ENCODE measurements around the gene LGALS14.
"Not testable (repeated sequence)": the region's sequence is repeated elsewhere in the genome, so short reads cannot be mapped to it uniquely, and the experiment has no call there.

LGALS14 gene, protein sequence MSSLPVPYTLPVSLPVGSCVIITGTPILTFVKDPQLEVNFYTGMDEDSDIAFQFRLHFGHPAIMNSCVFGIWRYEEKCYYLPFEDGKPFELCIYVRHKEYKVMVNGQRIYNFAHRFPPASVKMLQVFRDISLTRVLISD

DNA sequence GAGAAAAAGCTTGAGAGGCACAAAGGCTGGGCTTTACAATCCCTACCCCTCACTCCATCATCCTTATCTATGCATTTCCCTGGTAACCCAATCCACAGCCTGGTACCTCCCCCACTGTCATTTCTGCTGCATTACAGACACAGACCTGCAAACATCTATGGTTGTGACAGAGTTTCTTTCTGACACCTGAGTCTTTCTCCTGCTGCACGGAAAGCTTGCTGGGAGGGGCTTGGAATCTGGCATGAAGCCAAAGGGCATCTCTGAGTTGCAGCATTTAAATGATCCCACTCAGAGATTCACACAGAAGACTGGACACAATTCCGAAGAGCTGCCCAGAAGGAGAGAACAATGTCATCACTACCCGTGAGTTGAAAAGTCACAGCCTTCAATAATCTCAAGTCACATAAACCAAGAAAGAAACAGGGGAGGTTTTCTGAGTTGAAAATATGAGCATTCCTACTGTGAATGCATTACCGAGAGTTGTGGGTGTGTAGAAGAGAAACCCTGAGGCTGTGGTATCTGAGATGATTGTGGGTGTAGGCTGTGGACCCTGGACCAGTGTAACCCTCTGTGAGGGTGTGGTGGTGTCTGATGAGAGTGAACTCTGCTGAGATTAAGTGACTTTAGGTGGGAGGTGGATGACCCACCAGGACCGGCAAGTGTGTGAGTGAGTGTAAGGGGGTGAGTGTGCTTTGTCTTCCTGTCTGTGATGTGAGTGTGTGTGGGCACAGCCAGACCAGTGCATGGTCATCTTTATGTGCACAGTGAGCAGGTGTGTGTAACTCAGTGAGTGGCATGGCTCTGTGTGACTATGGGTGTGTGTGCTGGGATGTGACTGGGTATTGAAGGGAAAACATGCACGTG, at the start of gene LGALS14:
Gene LGALS14 (plus strand): TSS at position 301 of the 864 bp plus-strand sequence. CDS start 48 bp downstream, at position 349.
- no peak for DNase-seq (ENCODE audit: low read depth)
- TF ChIP-seq, protein P1, sequence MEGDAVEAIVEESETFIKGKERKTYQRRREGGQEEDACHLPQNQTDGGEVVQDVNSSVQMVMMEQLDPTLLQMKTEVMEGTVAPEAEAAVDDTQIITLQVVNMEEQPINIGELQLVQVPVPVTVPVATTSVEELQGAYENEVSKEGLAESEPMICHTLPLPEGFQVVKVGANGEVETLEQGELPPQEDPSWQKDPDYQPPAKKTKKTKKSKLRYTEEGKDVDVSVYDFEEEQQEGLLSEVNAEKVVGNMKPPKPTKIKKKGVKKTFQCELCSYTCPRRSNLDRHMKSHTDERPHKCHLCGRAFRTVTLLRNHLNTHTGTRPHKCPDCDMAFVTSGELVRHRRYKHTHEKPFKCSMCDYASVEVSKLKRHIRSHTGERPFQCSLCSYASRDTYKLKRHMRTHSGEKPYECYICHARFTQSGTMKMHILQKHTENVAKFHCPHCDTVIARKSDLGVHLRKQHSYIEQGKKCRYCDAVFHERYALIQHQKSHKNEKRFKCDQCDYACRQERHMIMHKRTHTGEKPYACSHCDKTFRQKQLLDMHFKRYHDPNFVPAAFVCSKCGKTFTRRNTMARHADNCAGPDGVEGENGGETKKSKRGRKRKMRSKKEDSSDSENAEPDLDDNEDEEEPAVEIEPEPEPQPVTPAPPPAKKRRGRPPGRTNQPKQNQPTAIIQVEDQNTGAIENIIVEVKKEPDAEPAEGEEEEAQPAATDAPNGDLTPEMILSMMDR (IDR thresholded peaks at IDR 0.05; ENCODE audit: insufficient read depth, low read depth, low read length, missing control alignments) = no peak

DNA sequence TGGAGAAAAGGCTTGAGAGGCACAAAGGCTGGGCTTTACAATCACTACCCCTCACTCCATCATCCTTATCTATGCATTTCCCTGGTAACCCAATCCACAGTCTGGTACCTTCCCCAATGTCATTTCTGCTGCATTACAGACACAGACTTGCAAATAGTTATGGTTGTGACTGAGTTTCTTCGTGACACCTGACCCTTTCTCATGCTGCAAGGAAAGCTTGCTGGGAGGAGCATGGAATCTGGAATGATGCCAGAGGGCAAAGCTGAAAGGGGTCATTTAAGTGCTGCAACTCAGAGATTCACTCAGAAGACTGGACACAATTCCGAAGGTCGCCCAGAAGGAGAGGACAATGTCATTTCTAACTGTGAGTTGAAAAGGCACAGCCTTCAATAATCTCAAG, 48.7 kb upstream of the LGALS14 start, which contains the start of gene LGALS16:
Gene LGALS16 (plus strand): TSS at position 301 of the 400 bp plus-strand sequence. CDS start 49 bp downstream, at position 350.
- H3K4me3 ChIP-seq (ENCODE audit: low read length) = no peak within 1 kb of the TSS
- DNase-seq (ENCODE audit: low read depth) = no peak
- TF ChIP-seq, protein P1 (IDR thresholded peaks at IDR 0.05; ENCODE audit: insufficient read depth, low read depth, low read length, missing control alignments) = no peak

More for the DNA sequence above, at the start of gene LGALS14:
- H3K4me3 ChIP-seq (ENCODE audit: low read length) = no peak within 1 kb of the TSS

DNA sequence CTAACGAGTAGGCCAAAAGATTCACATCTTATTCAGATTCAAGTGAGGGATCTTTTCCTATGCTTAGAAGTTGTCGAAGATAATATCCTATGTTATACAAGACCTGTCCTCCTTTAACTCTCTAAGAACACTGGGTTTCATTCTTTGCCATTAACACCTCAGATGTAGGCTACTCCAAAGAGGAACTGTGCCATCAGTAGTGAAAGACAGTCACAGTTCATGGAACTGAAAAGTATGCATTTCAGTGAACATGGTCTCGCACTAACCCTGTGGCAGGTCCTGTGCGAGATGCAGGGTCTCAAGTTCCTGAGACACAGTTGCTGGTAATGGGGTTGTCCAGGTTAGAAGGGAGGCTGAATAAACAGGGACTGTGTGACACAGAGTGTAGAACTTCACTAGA, 44.5 kb upstream of the LGALS14 start:
- TF ChIP-seq, protein P1 (IDR thresholded peaks at IDR 0.05; ENCODE audit: insufficient read depth, low read depth, low read length, missing control alignments) = no peak
- H3K4me3 ChIP-seq (ENCODE audit: low read length) = no peak overlapping the region
- DNase-seq (ENCODE audit: low read depth) = no peak

DNA sequence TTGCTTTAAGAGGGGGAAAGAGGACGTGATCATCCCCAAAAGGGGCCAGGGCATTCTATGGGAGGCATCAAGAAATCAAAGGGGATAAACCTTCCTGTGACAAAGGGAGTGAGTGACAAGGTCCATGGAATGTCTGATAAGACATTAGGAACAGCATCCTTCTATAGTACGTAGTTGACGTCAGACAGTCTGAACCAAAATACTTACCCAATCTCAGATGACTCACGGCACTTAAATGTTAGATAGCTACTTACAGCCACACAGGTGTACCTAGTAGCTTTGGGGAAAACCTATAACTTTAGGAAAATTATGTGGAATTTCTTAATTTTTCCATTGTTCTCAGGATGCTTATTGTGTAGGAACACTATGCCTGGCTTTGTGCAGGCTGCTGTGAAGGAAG, 43.6 kb upstream of the LGALS14 start:
- no peak for DNase-seq (ENCODE audit: low read depth)
- TF ChIP-seq, protein P1 (IDR thresholded peaks at IDR 0.05; ENCODE audit: insufficient read depth, low read depth, low read length, missing control alignments) = no peak
- H3K4me3 ChIP-seq (ENCODE audit: low read length) = no peak overlapping the region

DNA sequence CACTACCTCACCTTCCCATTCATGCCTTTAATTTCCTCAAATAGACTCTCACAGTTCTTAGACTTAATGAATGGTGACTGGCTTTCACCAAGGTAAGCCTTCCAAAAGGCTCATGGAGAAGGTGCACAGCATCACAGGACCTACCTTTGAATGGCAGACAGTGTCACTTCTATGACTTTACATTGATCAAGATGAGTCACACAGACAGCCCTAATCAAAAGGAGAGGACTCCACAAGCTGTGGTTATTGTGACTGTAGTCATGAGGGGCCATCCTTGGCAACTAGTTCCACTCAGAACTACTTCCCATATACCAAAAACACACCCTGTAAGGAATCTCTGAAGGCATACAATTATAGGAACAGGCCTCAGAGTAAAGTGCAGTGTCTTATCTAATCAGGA, 42.7 kb upstream of the LGALS14 start:
- TF ChIP-seq, protein P1 (IDR thresholded peaks at IDR 0.05; ENCODE audit: insufficient read depth, low read depth, low read length, missing control alignments) = no peak
- H3K4me3 ChIP-seq (ENCODE audit: low read length) = no peak overlapping the region
- DNase-seq (ENCODE audit: low read depth) = no peak

DNA sequence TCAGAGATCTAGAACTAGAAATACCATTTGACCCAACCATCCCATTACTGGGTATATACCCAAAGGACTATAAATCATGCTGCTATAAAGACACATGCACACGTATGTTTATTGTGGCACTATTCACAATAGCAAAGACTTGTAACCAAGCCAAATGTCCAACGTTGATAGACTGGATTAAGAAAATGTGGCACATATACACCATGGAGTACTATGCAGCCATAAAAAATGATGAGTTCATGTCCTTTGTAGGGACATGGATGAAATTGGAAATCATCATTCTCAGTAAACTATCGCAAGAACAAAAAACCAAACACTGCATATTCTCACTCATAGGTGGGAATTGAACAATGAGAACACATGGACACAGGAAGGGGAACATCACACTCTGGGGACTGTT, 34.4 kb upstream of the LGALS14 start:
- DNase-seq (ENCODE audit: low read depth); H3K4me3 ChIP-seq (ENCODE audit: low read length): not testable (repeated sequence)

DNA sequence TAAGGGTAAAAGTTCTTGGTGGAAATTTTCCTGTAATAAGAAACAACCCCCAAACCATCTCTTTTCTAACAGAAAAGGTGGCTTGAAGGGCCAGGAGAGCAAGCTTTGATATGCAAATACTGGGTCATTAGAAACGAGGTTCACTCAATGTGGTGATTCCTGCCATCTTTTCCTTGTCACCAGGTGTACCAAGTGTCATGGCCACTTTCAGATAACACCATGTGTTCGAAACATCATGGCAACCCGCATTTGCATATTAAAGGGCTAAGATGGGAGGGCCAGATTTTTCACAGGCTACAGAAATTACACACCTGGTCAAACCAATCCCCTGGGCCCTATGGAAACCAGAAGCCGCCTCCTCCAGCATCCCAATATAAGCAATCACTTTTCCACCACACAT, 33.3 kb upstream of the LGALS14 start:
- H3K4me3 ChIP-seq (ENCODE audit: low read length) = no peak overlapping the region
- no peak for DNase-seq (ENCODE audit: low read depth)
- TF ChIP-seq, protein P1 (IDR thresholded peaks at IDR 0.05; ENCODE audit: insufficient read depth, low read depth, low read length, missing control alignments) = no peak
